GM15510 (cell line): Measurements from ENCODE around the gene CST9.

Source experiments
- POLR2A ChIP-seq: IDR thresholded peaks from 3 replicates; pipeline ENCODE4 v1.6.1; 2011; ENCODE audit warnings: borderline replicate concordance; ENCODE audit not compliant: insufficient read length; ENCODE audit errors: extremely low read depth

The CST9 gene, protein sequence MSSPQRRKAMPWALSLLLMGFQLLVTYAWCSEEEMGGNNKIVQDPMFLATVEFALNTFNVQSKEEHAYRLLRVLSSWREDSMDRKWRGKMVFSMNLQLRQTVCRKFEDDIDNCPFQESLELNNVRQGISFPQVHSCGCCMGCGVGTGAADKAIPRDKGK

DNA sequence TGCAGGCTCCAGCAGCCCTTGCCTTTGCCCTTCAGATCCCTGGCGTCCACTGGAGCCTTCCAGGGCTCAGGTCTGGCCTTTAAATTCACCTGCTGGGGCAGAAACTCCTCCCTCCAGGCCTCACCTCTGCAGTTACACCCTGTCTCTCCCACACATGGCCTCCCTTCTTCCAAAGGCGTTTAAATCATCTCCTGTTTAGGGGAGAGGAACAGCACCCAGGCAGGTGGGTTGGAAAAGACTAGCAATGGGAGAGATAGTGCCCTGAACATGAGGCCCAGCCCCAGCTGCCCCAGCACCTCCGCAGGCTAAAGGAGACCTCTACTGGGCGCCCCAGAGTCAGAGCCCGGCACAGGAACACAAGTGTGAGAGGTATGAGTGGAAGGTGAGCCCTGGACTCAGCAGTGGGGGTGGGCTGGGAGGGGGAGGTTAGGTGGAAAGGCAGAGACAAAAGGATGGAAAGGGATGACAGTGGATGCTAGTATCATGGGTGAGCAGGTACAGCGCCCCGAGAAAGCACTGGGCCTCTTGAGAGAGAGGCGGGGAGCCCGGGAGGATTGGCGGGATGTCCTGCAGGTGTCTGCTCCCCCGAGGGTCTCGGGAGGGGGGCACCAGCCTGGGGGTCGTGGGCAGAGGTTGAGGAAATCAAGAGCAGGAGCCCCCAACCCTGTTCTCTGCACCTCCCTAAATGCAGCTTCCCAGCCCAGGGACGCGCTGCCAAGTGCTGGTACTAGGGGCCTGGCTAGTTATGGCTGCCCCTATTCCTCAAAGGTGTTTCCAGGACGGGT, at the start of gene CST9:
CST9 (minus strand) TSS at position 51 of the 785 bp plus-strand sequence. CDS start 53 bp downstream, outside the sequence.
- TF ChIP-seq POLR2A: no peak

DNA sequence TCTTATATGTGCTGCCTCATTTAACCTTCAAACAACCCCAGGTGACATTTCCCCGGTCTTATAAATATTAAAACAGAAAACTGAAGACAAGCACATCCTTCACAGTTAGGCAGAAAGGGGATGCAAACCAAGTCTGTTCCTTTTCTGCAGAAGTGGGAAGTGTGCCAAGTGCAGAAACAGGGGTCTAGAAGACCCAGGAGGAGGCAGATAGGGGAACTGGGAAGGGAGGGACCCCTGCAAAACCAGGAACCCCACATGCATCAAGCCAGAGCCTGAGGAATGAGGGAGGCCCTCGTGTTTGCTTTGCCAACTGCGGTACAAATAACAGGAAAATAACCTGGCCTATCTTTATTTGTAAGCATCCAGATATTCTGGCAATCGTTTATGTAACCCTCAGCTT, 49.0 kb upstream of the CST9 start:
- no peak for TF ChIP-seq POLR2A

DNA sequence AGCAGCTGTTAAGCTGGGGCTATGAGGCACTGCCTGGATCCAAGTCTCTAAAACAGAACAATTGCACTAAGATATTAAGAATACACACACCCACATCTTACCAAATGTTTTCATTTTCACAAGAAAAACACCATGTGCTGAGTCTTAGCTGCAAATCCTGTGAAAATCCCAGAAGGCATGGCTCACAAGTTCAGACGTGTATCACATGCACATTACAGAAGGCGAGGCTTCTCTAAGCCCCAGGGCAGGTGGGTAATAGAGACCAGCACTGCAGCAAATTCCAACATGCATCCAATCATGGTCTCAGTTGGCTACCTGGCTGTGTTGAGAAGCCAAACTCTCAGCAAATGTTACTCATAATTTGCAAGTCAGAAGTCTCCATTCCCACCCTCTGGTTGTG, 48.3 kb upstream of the CST9 start:
- no peak for TF ChIP-seq POLR2A

DNA sequence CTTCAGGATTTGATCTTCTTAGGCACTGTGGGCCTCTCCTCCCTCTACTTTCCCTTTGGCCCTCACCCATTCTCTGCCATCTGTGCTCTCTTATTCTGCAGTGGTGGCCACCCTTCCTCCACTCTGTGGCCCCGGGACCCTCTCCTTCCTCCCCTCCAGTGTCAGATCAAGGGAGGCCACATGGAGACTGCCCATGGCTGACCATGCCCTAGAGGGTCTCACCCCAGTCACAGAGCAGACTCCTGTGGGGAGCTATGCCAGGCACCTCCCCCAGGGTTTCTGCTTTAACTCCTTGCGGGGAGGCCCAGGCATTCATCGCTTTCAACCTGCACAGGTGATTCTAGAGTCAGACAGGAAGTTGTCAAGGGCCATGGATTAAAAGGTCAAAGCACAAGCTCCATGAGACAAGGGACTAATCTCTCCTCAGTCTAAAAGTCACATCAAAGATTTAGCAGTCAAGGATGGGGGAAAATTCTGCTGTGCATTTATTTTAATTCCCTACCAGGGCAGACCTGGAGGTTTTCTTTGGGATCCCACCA, 47.8 kb upstream of the CST9 start:
- no peak for TF ChIP-seq POLR2A

DNA sequence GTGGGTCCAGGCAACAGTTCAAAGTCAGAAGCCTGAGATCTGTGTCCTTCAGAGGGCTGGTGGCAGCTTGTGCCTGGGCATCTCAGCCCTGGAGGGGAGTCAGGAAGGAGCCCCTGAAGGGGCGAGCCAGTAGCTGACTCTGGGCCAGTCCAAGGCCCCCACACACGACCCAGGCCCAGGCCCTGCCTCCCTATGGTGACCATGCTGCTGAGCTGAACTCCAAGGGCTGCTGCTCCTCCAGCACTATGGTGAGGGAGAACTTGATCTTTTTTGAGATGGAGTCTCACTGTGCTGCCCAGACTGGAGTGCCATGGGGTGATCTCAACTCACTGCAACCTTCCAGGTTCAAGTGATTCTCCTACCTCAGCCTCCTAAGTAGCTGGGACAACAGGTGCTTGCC, 47.2 kb upstream of the CST9 start:
- TF ChIP-seq POLR2A: no peak

DNA sequence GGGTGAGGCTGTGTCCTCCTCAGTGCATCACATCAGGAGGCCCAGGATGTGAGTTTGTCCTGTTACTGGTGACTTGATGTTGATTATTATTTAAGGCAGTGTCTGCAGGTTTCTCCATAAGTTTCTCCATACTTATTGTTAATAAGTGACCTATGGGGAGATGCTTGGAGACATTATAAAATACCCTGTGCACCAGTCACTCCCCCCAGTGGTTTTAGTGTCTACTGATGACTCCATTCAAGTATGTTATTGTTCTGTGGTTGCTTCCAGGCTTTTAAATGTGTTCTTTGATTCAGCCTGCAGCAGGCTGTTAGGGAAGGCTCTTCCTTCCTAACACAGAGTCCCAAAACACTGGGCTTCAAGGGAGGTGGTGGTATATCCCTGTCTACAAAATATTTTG, 46.7 kb upstream of the CST9 start:
- TF ChIP-seq POLR2A: no peak

DNA sequence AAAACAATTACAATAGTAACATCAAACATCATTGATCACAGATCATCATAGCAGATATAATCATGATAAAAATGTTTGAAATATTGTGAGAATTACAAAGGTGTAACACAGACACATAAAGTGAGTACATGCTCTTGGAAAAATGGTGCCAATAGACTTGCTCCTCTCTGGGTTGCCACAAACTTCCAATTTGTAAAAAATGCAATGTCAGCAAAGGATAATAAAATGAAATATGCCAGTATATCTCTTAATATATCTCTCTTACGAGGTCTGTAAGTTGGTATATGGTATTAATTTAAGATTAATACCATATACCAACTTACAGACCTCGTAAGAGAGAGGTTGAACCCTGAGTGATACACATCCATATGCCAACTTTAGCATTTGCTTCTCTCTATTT, 45.4 kb upstream of the CST9 start:
- TF ChIP-seq POLR2A: no peak

DNA sequence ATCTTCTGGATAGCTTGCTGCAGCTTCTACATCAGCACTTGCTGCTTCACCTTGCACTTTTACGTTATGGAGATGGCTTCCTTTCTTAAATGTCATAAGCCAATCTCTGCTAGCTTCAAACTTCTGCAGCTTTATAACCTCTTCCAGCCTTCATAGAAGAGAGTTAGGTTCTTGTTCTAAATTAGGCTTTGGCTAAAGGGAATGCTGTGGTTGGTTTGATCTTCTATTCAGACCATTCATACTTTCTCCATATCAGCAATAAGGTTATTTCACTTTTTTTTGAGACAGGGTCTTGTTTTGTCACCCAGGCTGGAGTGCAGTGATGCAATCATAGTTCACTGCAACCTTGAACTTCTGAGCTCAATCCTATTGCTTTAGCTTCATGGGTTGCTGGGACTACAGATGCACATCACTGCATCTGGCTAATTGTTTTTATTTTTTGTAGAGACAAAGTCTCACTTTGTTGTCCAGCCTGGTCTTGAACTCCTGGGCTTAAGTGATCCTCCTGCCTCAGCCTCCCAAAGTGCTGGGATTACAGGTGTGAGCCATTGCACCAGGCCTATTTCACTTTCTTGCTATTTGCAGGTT, 44.2 kb upstream of the CST9 start:
- TF ChIP-seq POLR2A: no peak

DNA sequence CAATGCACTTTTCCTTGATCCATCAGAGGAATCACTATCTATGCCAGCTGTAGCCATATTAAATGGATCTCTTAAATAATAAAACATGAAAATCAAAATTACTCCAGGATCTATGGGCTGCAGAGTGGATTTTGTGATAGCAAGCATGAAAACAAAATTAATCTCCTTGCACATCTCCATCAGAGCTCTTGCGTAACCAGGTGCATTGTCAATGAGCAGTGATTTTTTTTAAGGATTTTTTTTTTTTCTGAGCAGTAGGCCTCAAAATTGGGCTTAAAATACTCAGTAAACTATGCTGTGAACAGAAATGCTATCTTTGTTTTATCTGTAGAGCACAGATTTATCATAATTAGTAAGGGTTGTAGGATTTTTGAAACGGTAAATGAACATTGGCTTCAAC, 43.5 kb upstream of the CST9 start:
- TF ChIP-seq POLR2A: no peak

DNA sequence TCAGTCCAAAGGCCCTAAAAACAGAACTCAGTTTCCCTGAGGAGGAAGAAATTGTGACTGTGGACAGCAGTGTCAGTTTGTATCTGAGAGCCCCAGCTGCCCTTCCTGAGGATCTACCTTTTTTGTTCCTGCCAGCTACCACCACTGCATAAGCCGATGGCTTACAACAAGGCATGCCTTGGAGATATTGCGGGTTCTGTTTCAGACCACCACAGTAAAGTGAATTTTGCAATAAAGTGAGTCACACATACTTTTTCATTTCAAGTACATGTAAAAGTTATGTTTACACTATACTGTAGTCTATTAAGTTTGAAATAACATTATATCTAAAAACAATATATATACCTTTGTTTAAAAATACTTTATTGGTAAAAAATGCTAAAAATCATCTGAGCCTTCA, 41.6 kb upstream of the CST9 start:
- no peak for TF ChIP-seq POLR2A

DNA sequence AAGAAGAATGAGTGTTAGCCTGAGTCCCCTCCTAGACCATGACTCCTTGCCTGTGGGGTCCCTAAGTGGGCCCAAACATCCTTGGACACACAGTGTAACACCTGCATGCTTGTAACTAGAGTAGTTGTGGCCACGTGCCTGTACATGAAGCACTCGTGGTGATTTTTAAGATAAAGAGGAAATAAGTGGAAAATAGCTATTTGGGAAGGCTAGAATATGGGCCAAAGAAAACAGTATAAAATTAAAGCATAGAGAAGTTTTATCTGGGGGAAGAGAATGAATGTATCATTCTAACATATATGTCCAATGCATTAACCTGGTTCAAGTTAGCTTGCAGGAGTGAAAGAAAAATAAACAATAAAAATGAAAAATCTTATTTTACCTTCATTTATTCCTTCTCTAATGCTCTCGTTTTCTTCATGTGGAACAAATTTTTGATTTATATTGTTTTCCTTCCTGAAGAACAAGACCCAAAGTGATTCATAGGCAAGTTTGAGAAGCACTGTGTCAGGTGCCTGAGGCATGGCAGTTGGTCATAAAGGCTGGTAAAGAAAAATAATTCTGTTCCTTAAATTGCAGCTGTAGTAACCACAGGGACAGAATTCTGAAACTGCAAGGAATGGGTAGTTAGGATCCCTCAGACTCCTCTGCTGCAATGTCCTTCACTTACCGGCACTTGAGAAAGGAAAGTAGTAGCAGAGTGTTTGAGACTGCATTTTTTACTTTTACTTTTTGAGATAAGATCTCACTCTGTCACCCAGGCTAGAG, 40.6 kb upstream of the CST9 start:
- no peak for TF ChIP-seq POLR2A

DNA sequence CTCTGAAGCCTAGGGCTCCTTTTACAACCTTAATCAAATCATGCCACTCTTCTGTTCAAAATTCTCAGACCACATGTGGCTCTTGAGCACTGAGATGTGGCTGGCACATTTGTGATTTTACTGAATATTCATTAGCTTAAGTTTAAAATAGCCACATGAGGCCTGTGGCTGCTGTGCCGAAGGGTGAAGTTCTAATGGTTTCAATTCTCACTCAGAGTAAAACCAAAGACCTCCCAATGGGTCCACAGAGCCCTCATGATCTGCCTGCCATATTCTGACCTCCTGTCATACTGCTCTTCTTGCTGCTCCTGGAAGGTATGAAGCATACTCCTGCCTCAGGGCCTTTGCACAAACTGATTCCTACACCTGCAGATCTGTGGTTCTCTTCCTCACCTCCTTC, 39.9 kb upstream of the CST9 start:
- no peak for TF ChIP-seq POLR2A

DNA sequence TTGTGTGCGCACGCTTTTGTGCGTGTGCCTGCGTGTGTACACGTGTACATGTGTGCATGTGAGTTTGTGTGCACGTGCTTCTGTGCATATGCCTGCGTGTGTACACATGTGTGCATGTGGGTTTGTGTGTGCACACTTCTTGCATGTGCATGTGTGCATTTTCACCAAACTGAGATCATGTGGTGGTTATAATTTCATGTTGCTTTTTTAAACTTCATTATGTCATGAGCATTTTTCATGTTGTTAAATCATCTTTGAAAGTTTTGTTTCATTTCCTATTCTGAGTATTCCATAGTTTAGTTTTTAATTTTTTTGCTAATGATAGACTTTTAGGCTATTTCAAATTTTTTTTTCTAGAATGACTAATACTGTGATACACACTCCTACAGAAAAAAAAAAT, 38.4 kb upstream of the CST9 start:
- TF ChIP-seq POLR2A: no peak

DNA sequence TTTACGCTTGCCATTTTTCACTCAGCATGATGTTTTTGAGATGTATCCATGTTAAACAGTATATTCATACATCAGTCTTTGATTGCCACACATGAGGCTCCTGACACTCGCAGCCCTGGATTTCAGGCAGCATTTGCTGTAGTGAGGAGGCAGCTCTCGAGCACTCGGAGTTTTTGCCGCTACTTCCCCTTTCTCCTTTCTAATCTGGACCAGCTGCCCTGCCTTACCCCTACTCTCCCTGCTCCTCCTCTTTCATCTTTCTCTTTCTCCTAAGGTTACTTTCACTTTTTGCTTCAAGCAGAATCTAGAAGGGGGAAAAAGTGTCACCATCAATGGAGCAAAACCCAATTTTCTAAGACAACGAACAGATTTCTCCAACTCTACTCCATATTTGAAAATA, 37.9 kb upstream of the CST9 start:
- no peak for TF ChIP-seq POLR2A
